Glutamatergic neuron (in vitro differentiated cells): ENCODE results near the gene PHF11. TPM values are rescaled to one million over a fixed set of nuclear protein-coding genes. Genes with fewer than 3 reads are reported as not detected.

Experiments
- DNase-seq: peaks from one replicate; pipeline ENCODE4 v3.0.0; 2022
- H3K27ac Mint-ChIP-seq: one replicate; pipeline ENCODE4 v1.8.0; 2020; ENCODE audit warnings: mild to moderate bottlenecking, mixed read lengths, inconsistent platforms; ENCODE audit not compliant: unreplicated experiment
- H3K27me3 Mint-ChIP-seq: one replicate; pipeline ENCODE4 v1.8.0; 2020; ENCODE audit warnings: mild to moderate bottlenecking, moderate library complexity, mixed read lengths, inconsistent platforms; ENCODE audit not compliant: unreplicated experiment
- H3K36me3 Mint-ChIP-seq: one replicate; pipeline ENCODE4 v1.8.0; 2020; ENCODE audit warnings: mild to moderate bottlenecking, mixed read lengths, inconsistent platforms; ENCODE audit not compliant: unreplicated experiment
- H3K4me1 Mint-ChIP-seq: one replicate; pipeline ENCODE4 v1.8.0; 2020; ENCODE audit warnings: mild to moderate bottlenecking, low read depth, mixed read lengths, inconsistent platforms; ENCODE audit not compliant: unreplicated experiment
- H3K4me3 Mint-ChIP-seq: one replicate; pipeline ENCODE4 v1.8.0; 2020; ENCODE audit warnings: mild to moderate bottlenecking, mixed read lengths, inconsistent platforms; ENCODE audit not compliant: unreplicated experiment
- H3K9me3 Mint-ChIP-seq: one replicate; pipeline ENCODE4 v1.8.0; 2020; ENCODE audit warnings: mild to moderate bottlenecking, moderate library complexity, mixed read lengths, inconsistent platforms; ENCODE audit not compliant: unreplicated experiment
- CTCF ChIP-seq: fragments of 200-600 bp; sonication (generic); IDR thresholded peaks from one replicate; pipeline ENCODE4 v1.5.0; 2021; ENCODE audit not compliant: partially characterized antibody, unreplicated experiment
- total RNA-seq: library from RNA; stranded (reverse); fragmentation: NEBNext Ultra II Directional; extraction: Animal tissue kit (Norgen Biotek cat#: 25700); gene quantifications from one replicate; pipeline ENCODE4 v1.2.1, GENCODE V29; 2021; ENCODE audit not compliant: unreplicated experiment

PHF11 gene
- total RNA-seq, 1 donor from 2014 or later, result 4.3 TPM

GRCh38 chr13:49527123-49527522 lies 31.4 kb downstream of the PHF11 start:
- no peaks in the 10 kb centered on the region for H3K4me1 Mint-ChIP-seq
- H3K9me3 Mint-ChIP-seq, result no peaks in the 10 kb centered on the region
- no peak for TF ChIP-seq CTCF
- no peaks in the 10 kb centered on the region for H3K27me3 Mint-ChIP-seq
- no peak for DNase-seq
- no peak overlapping the region for H3K27ac Mint-ChIP-seq
- no peaks in the 10 kb centered on the region for H3K36me3 Mint-ChIP-seq
- H3K4me3 Mint-ChIP-seq, result no peak overlapping the region

- Mint-ChIP-seq H3K27ac (no peak overlapping the region), H3K4me1 (no peaks in the 10 kb centered on the region), H3K9me3 (no peaks in the 10 kb centered on the region), H3K27me3 (no peaks in the 10 kb centered on the region), H3K36me3 (no peaks in the 10 kb centered on the region), H3K4me3 (no peak overlapping the region)
- DNase-seq, result no peak
- TF ChIP-seq CTCF, result no peak
Measured at GRCh38 chr13:49528161-49528560, 32.4 kb downstream of the PHF11 start.

GRCh38 chr13:49530457-49530856 lies 34.7 kb downstream of the PHF11 start:
- H3K27ac Mint-ChIP-seq, result no peak overlapping the region
- H3K27me3 Mint-ChIP-seq, result no peaks in the 10 kb centered on the region
- H3K4me3 Mint-ChIP-seq, result no peak overlapping the region
- H3K9me3 Mint-ChIP-seq, result no peaks in the 10 kb centered on the region
- DNase-seq, result no peak
- no peaks in the 10 kb centered on the region for H3K4me1 Mint-ChIP-seq
- no peaks in the 10 kb centered on the region for H3K36me3 Mint-ChIP-seq
- TF ChIP-seq CTCF, result no peak

- Mint-ChIP-seq H3K9me3 (no peaks in the 10 kb centered on the region), H3K27ac (no peak overlapping the region), H3K4me1 (no peaks in the 10 kb centered on the region), H3K4me3 (no peak overlapping the region), H3K36me3 (no peaks in the 10 kb centered on the region), H3K27me3 (no peaks in the 10 kb centered on the region)
- no peak for TF ChIP-seq CTCF
- DNase-seq, result no peak
Measured at GRCh38 chr13:49532593-49532992, 36.8 kb downstream of the PHF11 start.

- H3K36me3 Mint-ChIP-seq, result no peaks in the 10 kb centered on the region
- H3K27ac Mint-ChIP-seq, result no peak overlapping the region
- no peaks in the 10 kb centered on the region for H3K27me3 Mint-ChIP-seq
- DNase-seq, result no peak
- H3K4me1 Mint-ChIP-seq, result no peaks in the 10 kb centered on the region
- no peak for TF ChIP-seq CTCF
- no peaks in the 10 kb centered on the region for H3K9me3 Mint-ChIP-seq
- H3K4me3 Mint-ChIP-seq, result no peak overlapping the region
Measured at GRCh38 chr13:49533011-49533410, 37.3 kb downstream of the PHF11 start.
